GM12878 (cell line): ENCODE results near the gene DBN1. TPM values are rescaled to one million over a fixed set of nuclear protein-coding genes. Genes with fewer than 3 reads are reported as not detected.

Source experiments
- ATAC-seq: fragments of 200-7000 bp; cut with Tn5 transposase; 3 replicates; pipeline ENCODE4 v1.9.1; 2020; ENCODE audit warnings: mild to moderate bottlenecking, moderate library complexity
- BruUV-seq: library from RNA; stranded (reverse); fragments of 400-500 nt; replicated peaks from 2 replicates; lab custom pipeline; 2021; lab: Mats Ljungman, UMichigan
- CTCF ChIA-PET: fragments of 300-600 bp; sonication (Branson Sonifier 250); formaldehyde crosslinking; extraction: SDS; loops from one replicate; lab custom pipeline; 2021; ENCODE audit warnings: inconsistent platforms; lab: Yijun Ruan, JAX
- POLR2A ChIA-PET: fragments of 350-600 bp; formaldehyde crosslinking; extraction: SDS; loops from one replicate; lab custom pipeline; 2021; ENCODE audit warnings: inconsistent platforms; lab: Charles Lee
- RAD21 ChIA-PET: fragments of 300-600 bp; sonication (Branson Sonifier 250); formaldehyde crosslinking; loops from one replicate; lab custom pipeline; 2023; ENCODE audit warnings: antibody characterized with exemption; ENCODE audit not compliant: unreplicated experiment; lab: Charles Lee
- SMC1A ChIA-PET: fragments of 300-600 bp; sonication (Branson Sonifier 250); formaldehyde crosslinking; loops from one replicate; lab custom pipeline; 2023; ENCODE audit not compliant: unreplicated experiment, uncharacterized antibody; lab: Charles Lee
- DNase-seq: peaks from one replicate; pipeline ENCODE4 v3.0.0-alpha.2; 2011; ENCODE audit warnings: low read depth, low spot score
- FAIRE-seq: peaks from 3 replicates; lab custom pipeline; 2011; peaks lifted over from hg19 to GRCh38; lab: Jason Lieb, UNC
- H2AFZ ChIP-seq: 2 replicates; pipeline ENCODE4 v1.6.0; 2011; ENCODE audit warnings: low read depth, low read length, control low read depth; ENCODE audit not compliant: control insufficient read depth
- H3K27ac ChIP-seq: 2 replicates; pipeline ENCODE4 v1.5.1; 2011; ENCODE audit warnings: control low read depth; ENCODE audit not compliant: control insufficient read depth, insufficient read depth
- H3K27me3 ChIP-seq, 2 experiments: replicated peaks in 1 of 2; 2 replicates each; pipeline versions ENCODE4 v1.6.0 to v1.6.1; 2011; ENCODE audit warnings: low read length in 1 of 2; ENCODE audit not compliant: control insufficient read depth in 2 of 2, insufficient read depth in 2 of 2
- H3K36me3 ChIP-seq, 2 experiments: 2 replicates each; pipeline ENCODE4 v1.5.1; 2011; ENCODE audit warnings: low read length in 1 of 2; ENCODE audit not compliant: control insufficient read depth in 2 of 2, insufficient read depth in 2 of 2
- H3K4me1 ChIP-seq: 2 replicates; pipeline ENCODE4 v1.6.1; 2011; ENCODE audit warnings: mild to moderate bottlenecking, low read length, moderate library complexity, mixed read lengths; ENCODE audit not compliant: control insufficient read depth, insufficient read depth
- H3K4me2 ChIP-seq: 2 replicates; pipeline ENCODE4 v1.6.0; 2011; ENCODE audit warnings: control low read depth; ENCODE audit not compliant: control insufficient read depth, insufficient read depth
- H3K4me3 ChIP-seq: fragments of 200-600 bp; sonication (generic); 2 replicates; pipeline ENCODE4 v1.5.1; 2016
- H3K79me2 ChIP-seq: 2 replicates; pipeline ENCODE4 v1.6.0; 2011; ENCODE audit warnings: low read length; ENCODE audit not compliant: control insufficient read depth, insufficient read depth
- H3K9ac ChIP-seq: 2 replicates; pipeline ENCODE4 v1.8.0; 2011; ENCODE audit warnings: low read length, control low read depth, mixed read lengths; ENCODE audit not compliant: control insufficient read depth, insufficient read depth
- H3K9me3 ChIP-seq: replicated peaks from 3 replicates; pipeline ENCODE4 v1.5.1; 2011; ENCODE audit warnings: mild to moderate bottlenecking, low read length; ENCODE audit not compliant: control insufficient read depth, insufficient read depth
- H4K20me1 ChIP-seq: 2 replicates; pipeline ENCODE4 v1.6.0; 2011; ENCODE audit not compliant: control insufficient read depth, insufficient read depth
- CHD1 ChIP-seq: IDR thresholded peaks from 2 replicates; pipeline ENCODE4 v1.6.1; 2012; ENCODE audit warnings: low read depth, low read length, improper control_type of control experiment
- WGBS: methylation state at CpG from one replicate; pipeline ENCODE4 v1.1.6; 2016; ENCODE audit warnings: low lambda C conversion rate; ENCODE audit not compliant: insufficient replicate concordance, insufficient coverage; ENCODE audit errors: missing lambda C conversion rate; 5-methylcytosine and 5-hydroxymethylcytosine counted together
- in situ Hi-C: fragments of 300-500 bp; cut with MboI; formaldehyde crosslinking; loops from 9 replicates; pipeline ENCODE4 v1.14.3; 2018; ENCODE audit warnings: mixed read lengths
- intact Hi-C: fragments of 100-400 bp; cut with micrococcal nuclease; formaldehyde crosslinking; loops from one replicate; pipeline ENCODE4 v1.14.2; 2022; ENCODE audit not compliant: unreplicated experiment
- polyA plus RNA-seq, 11 experiments: library from polyadenylated mRNA; depleted of rRNA in 4 of 11; unstranded in 6 of 11; stranded (reverse) in 5 of 11; fragments of >200 nt; fragmentation: Nextera tagmentation in 4 of 11; fragmentation: Illumina TruSeq in 1 of 11; extraction: Ambion mirVana in 4 of 11; extraction: Trizol in 1 of 11; gene quantifications; 1 replicate in 1 of 11; 2 replicates in 10 of 11; pipeline versions ENCODE4 v1.2.1 to v1.2.3, GENCODE V29; 2011 to 2016; ENCODE audit warnings: inconsistent platforms in 2 of 11, missing spikeins in 2 of 11, low read depth in 1 of 11
- total RNA-seq, 4 experiments: library from RNA; depleted of rRNA in 3 of 4; stranded (reverse); fragments of >200 nt in 3 of 4; fragmentation: Illumina TruSeq in 1 of 4; extraction: Trizol in 1 of 4; gene quantifications; 2 replicates each; pipeline versions ENCODE4 v1.2.1 to v1.2.3, GENCODE V29; 2013 to 2021
- TF ChIP-seq, protein P1 (sequence below): IDR thresholded peaks from 2 replicates; pipeline ENCODE4 v1.6.1; 2012; ENCODE audit warnings: improper control_type of control experiment, low read depth, low read length; ENCODE audit not compliant: insufficient replicate concordance

DBN1 gene
- total and polyA plus RNA-seq, 10 of the 15 experiments (the other 5 are each of a cell fraction or from before 2014, with no cell fraction given), result 0.18 to 81.0 (median 27.9) TPM

- DNase-seq, result no peak
- Histone ChIP-seq H4K20me1 (no peaks in the 10 kb centered on the region), H3K36me3 (peaks cover 11 to 16% of the 10 kb centered on the region in 2 experiments; a peak in 3 of 4 replicates), H3K9ac (peak overlapping the region; percentile 93), H3K4me3 (peak overlapping the region; percentile 83), H3K79me2 (peaks cover 58% of the 10 kb centered on the region), H3K4me1 (peaks cover 56% of the 10 kb centered on the region), H3K4me2 (peak overlapping the region; percentile 65), H3K27ac (peak overlapping the region; percentile 94), H3K27me3 (no peaks in the 10 kb centered on the region), H2AFZ (no peak overlapping the region), H3K9me3 (no peaks in the 10 kb centered on the region)
- 14% methylated on average over 10 of the region's 10 CpGs for WGBS
- no peak for FAIRE-seq
- ChIA-PET SMC1A (interaction anchor here (0.6 to 7.5 kb wide), 10 partner anchors 10 to 73 kb away, joined by 3 to 73 read pairs (median 14); partner anchors contain the start of genes PFN3 and PRR7), CTCF (interaction anchor here (0.6 to 13.2 kb wide), 14 partner anchors 18 to 391 kb away, joined by 3 to 188 read pairs (median 4); partner anchors contain the start of genes PFN3 and PRR7), RAD21 (interaction anchor here (1.0 to 11.0 kb wide), 11 partner anchors 15 to 109 kb away, joined by 3 to 288 read pairs (median 5); partner anchors contain the start of genes DOK3, F12 and PRR7), POLR2A (interaction anchor here (1.1 to 13.4 kb wide), 11 partner anchors 10 to 127 kb away, joined by 3 to 358 read pairs (median 5); partner anchors contain the start of genes F12, PFN3 and PRR7)
- no peak for TF ChIP-seq CHD1
- TF ChIP-seq, protein P1, sequence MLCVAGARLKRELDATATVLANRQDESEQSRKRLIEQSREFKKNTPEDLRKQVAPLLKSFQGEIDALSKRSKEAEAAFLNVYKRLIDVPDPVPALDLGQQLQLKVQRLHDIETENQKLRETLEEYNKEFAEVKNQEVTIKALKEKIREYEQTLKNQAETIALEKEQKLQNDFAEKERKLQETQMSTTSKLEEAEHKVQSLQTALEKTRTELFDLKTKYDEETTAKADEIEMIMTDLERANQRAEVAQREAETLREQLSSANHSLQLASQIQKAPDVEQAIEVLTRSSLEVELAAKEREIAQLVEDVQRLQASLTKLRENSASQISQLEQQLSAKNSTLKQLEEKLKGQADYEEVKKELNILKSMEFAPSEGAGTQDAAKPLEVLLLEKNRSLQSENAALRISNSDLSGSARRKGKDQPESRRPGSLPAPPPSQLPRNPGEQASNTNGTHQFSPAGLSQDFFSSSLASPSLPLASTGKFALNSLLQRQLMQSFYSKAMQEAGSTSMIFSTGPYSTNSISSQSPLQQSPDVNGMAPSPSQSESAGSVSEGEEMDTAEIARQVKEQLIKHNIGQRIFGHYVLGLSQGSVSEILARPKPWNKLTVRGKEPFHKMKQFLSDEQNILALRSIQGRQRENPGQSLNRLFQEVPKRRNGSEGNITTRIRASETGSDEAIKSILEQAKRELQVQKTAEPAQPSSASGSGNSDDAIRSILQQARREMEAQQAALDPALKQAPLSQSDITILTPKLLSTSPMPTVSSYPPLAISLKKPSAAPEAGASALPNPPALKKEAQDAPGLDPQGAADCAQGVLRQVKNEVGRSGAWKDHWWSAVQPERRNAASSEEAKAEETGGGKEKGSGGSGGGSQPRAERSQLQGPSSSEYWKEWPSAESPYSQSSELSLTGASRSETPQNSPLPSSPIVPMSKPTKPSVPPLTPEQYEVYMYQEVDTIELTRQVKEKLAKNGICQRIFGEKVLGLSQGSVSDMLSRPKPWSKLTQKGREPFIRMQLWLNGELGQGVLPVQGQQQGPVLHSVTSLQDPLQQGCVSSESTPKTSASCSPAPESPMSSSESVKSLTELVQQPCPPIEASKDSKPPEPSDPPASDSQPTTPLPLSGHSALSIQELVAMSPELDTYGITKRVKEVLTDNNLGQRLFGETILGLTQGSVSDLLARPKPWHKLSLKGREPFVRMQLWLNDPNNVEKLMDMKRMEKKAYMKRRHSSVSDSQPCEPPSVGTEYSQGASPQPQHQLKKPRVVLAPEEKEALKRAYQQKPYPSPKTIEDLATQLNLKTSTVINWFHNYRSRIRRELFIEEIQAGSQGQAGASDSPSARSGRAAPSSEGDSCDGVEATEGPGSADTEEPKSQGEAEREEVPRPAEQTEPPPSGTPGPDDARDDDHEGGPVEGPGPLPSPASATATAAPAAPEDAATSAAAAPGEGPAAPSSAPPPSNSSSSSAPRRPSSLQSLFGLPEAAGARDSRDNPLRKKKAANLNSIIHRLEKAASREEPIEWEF, result peak; percentile 41
- in situ Hi-C loops, result no loop called here
- no TSS peak for BruUV-seq
- intact Hi-C loops, result no loop called here
- ATAC-seq, result no peak
Measured at GRCh38 chr5:177428574-177429217, 44.7 kb downstream of the DBN1 start.
